GM19099 (cell line): ENCODE results near the gene C3orf80.

ENCODE experiments used
- POLR2A ChIP-seq: IDR thresholded peaks from 3 replicates; pipeline ENCODE4 v1.6.1; 2011; ENCODE audit warnings: low read depth; ENCODE audit not compliant: insufficient read length; ENCODE audit errors: extremely low read depth

The C3orf80 gene

DNA sequence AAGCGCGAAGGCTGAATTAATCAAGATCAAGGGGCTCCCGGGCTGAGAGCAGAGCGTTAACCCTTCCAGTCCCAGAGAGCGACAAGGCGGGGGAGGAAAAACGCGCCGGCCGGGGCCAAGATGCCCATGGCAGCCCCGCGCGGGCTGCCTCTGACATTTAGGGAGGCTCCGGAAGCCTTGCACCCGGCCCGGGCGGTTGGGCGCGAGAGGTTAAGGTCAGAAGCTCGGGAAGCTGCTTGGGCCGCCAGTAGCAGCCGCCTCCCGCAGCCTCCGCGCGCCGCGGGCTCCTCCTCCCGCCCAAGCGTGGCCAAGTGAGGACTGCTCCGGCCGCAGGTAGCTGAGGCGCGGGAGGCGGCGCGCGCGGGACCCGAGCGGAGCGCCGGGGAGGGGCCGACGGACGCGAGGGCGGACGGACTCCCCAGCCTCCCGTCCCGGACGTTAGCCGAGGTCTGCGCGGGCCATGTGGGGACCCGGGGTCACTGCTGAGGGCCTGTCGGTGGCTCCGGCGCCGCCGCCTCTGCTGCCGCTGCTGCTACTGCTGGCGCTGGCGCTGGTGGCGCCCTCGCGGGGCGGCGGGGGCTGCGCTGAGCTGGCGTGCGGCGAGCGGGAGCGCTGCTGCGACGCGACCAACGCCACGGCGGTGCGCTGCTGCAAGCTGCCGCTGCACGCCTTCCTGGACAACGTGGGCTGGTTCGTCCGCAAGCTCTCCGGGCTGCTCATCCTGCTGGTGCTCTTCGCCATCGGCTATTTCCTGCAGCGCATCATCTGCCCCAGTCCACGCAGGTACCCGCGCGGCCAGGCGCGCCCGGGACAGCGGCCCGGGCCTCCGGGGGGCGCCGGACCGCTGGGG lies at the start of gene C3orf80:
Gene C3orf80 (plus strand): TSS at position 247 of the 850 bp plus-strand sequence. CDS start 214 bp downstream, at position 461.
- no peak for TF ChIP-seq POLR2A

DNA sequence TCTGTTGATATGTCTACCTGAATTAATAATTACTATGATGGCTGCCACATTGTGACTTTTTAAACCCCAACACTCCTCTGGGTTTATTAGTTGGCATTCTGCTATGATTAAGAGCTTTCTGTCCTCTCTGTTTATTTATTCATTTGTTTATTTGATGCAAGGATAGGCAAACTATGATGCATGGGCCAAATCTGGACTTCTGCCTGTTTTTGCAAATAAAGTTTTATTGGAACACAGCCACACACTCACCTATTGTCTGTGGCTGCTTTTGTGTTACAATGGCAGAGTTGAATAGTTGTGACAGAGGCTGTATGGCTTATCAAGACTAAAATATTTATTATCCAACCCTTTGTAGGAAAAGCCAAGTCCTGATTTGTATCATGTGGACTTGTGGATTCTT lies 48.3 kb upstream of the C3orf80 start:
- TF ChIP-seq POLR2A, result no peak

DNA sequence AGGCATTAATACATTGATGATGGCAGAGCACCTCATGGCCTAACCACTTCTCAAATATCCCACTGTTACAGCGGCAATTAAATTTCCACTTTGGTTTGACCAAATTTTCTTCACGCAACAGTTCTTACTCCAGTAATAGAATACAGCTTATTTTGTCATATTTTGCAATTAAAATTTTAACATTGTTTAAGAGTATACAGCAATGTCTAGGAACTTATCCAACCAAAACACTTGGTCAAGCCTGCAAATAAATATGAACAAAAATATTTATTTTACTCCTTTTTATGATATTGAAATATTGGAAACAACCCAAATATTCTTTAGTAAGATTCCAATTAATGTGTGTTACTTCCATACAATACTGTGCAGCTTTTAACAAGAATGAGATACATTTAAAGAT lies 45.3 kb upstream of the C3orf80 start:
- TF ChIP-seq POLR2A, result no peak

DNA sequence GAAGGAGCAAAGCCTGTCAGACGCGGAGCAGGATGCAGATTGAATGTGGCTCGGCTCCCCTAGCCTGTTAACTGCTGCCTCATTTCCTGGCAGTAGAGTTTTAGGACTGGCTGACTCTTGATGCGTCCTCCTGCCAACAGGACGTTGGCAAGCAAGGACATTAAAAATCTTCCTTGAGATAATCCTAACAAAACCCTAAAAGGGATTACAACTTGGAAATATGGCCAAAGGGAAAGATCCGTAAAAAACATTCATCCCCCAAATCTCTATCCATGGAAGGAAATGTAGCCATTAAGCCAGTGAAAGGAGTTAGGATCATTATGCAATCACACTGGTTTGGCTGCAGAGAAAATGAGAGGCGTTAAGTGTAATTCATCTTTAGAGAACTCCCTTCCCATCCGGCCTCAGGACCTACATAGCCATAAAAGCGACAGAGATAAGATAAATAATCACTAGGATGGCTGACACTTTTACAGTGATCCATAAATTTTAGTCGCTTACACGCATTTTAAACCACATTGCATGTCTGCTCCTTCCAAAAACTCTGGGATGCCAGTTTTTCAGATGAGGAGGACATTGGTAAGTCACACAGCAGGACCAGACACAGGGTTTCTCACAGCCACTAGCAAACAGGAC lies 44.5 kb upstream of the C3orf80 start:
- no peak for TF ChIP-seq POLR2A

DNA sequence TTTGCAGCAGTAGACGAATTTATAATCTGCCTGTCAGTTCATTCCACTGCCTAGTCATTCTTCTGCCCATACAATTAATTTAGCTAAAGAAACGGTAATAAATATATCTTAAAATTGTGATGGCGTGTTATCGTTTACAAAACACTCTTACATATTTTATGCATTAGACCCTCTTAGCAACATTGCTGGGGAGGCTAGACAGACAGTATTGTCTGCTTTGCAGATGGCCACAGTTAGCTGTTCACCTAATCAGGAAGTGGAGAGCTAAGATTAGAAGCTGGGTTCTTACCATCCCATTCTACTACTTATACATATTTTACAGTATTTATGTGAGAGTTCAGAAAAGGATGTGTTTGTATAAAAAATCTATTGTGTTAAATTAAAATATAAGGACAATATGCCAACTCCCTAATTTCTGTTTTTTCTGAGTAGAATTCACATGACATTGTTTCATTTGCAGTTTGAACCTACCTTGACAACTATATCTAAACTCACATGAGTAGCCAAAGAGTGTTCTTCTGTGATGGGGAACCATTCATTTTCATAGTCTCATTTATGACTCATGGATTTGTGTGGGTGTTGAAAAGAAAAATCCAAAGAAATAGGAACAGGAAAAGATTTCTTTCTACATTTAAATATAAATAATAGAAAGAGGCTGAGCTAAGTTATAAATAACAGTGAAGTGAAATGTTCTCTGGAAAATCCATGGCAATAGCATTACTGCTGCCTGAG lies 41.7 kb upstream of the C3orf80 start:
- no peak for TF ChIP-seq POLR2A

DNA sequence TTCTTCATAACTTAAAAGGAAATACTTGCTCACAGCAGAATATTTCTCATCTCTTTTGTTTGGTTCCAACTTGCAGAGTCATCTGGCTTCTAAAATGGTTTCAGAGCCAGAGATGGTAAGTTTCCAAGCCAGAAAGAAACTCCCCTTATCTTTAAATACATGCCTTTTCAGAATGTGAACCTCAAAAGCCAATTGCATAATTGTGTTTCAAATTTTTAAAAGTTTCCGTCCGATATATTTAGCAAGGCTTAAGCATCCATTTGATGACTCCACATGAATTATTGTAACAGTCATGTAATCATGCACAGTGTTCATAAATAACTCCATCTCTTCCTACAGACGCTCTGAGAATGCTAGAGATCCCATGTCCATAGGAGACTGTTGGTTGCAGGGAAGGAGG lies 40.6 kb upstream of the C3orf80 start:
- TF ChIP-seq POLR2A, result no peak

DNA sequence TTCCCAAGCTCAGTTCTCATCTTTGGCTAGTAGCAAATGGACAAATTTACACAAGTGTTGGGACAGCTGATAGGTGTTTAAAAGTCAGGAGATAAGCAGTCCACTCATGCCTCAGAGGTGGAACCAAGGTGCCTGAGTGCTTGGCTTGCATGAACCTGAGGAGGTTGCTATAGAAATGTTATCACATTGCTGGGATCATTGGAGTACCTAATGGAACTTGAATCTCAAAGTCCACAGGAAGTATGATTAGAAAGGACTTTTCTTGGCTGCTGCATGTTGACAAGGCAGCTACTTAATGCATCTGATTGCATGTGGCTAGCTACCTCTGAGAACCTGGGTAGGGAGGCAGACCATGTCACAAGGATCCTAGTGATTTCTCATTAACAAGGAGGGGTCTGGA lies 39.5 kb upstream of the C3orf80 start:
- no peak for TF ChIP-seq POLR2A

DNA sequence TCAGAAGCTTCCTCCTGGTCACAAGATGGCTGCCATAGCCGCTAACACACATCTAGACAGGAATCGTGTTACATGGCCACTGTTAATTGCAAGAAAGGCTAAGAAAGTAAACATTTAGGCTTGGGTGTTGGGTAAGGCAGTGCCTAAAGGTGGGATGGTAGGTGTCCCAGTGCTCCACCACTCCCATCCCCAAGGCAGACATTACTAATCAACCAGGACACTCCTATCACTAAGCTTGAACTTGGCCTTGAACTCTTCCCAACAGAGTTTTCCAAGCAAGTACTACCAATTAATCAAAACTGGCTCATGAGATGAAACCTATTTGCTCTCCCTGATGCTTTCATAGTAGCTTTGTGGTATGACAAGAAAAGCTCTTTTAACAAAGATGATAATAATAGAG lies 37.9 kb upstream of the C3orf80 start:
- TF ChIP-seq POLR2A, result no peak

DNA sequence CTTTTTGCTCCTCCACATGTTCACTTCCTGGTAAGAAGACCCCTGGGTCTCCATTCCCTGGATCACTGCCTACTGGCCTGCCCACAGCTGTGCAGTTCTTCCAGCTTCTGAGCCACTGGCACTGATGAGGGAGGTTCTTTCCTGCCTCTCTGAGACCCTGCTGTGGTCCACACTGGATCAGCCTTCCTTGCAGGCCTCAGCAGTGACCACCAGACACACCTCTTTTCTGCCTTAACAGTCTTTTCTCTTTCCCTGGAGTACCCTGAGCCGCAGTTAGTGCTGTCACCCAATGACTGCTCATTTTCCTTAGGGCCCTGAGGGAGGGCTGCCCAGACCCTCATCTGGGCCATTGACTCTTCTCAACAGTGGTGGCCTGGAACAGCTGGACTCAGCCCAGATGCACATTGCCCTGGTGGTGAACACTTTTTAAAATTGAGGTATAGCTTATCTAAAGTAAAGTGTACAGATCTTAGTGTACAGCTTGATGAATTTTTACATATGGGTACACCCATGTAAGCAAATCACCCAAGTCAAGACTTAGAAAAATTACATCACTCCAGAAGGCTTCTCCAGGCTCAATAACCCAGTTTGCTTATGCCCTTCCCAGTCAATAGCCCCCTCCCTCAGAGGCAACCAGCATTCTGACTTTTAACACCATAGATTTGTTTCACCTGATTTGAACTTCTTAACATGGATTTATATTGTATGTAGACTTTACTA lies 32.8 kb upstream of the C3orf80 start:
- no peak for TF ChIP-seq POLR2A

DNA sequence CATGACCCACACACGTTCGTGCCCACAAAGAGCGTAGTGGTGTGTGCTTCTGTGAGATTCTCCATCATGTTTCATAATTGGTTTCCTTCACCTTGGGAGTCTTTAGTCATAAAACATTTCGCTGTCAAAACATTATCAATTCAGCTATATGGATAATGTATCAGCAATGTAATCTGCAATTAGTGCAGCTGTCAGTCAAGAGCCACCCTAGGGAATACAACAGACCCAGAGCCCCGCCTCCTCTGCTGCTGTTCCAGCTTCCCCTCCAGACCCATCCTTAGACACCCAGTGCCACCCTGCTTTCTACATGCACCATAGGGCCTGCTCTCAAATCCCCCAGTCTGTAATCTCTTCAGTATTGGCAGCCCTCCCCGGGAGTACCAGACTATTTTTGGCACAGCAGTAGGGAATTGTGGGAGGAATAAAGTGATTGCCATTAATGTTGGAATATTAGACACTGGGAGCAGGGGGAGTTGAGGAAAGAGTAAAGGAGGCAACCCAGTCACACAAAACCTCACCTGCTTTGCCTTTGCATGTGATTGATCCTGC lies 31.5 kb upstream of the C3orf80 start:
- TF ChIP-seq POLR2A, result no peak

DNA sequence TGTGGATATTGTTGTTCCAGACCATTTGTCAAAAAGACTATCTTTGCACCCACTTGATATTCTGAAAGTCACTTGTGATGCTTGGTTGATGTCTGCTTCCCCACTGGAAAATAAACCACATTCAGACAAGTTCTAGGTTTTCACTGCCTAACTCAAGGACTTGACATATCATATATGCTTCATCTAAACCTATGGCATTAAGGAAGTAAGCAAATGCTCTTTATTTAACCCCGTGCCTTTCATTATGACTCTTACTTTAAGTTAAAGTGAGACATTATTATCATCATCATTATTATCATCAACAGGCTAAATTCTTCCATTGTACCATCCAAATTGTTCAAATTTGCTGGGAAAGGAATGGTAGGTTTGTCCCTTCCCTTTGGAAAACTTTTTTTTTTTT lies 30.8 kb upstream of the C3orf80 start:
- no peak for TF ChIP-seq POLR2A

DNA sequence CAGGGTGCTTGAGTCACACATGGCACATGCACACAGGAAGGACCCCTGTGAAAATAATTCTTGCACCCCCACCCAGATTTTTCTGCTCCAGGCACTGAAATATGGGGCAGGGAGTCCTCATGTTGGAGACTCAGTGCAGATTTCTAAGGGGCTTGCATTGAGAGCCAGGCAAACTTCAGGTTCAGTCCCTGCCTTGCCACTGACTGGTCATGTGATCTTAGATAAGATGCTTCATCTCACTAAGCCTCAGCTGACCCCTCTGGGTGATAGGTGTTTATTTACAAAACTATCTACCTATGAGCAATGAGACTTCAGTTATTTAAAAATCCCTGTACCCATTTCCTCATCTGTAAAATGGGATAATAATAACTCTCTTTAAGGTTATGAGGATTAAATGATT lies 30.1 kb upstream of the C3orf80 start:
- TF ChIP-seq POLR2A, result no peak

DNA sequence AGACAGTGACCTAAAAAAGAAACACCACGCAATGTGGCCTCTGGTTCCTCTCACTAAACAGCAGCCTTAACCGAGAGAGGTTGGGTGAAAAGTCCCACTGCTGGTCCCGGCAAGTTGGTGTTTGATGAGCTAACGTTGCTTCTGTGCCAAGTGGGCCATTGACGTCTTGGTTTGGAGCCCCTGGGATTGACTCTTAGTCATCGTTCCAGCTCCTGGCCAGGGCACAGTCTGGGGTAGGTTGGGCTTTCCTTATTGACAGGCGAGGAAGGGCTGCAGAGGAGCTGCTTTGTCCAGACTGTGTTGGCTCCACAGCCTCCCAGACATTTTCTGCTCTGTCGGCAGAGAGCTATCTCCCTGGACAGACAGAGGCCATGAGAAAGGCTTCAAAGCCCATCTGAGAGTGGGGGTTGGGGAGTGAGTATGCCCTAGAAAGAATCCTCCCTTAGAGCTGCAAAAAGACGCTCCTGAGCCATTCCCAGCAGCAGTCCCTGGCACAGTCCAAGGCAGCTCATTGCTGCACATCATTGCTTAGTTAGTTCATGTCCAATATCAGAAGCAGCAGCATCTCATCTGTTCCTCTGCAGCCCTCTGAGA lies 28.6 kb upstream of the C3orf80 start:
- TF ChIP-seq POLR2A, result no peak

DNA sequence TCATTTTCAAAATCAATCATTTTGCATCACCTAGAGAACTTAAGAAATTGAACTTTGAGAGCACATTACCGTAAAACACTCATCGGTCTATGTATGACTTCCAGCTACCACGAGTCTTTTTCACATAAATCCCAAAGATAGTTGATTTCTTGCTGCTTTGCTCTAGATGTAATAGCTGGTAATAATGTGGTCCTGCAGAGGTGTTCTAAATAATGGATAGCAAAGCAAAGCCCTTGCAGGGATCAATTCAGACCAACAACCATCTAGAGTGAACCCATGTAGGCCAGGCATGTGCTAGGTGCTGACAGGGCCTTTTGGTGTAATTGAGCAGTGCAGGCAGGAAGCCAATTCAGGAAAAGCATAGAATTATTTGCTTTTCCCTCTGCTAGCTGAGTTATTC lies 26.1 kb upstream of the C3orf80 start:
- no peak for TF ChIP-seq POLR2A
